ENCODE data around the gene BTNL9. TPM values are rescaled to one million over a fixed set of nuclear protein-coding genes. Genes with fewer than 3 reads are reported as not detected.

BTNL9 gene
- total RNA-seq, 1 experiment from 2014 or later = 0.96 TPM

DNA sequence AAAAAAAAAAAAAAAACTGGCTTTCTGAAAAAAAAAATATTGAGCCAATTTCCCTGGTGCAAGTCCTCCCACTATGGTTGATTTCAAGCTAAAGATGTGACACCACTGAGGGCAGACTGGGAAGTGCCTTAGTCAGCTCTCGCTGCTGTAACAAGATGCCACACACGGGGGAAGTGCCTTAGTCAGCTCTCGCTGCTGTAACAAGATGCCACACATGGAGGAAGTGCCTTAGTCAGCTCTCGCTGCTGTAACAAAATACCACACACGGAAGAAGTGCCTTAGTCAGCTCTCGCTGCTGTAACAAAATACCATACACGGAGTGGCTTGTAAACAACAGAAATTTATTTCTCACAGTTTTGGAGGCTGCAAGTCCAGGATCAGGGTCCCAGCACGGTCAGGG, 23.4 kb downstream of the BTNL9 start:
- H3T11ph ChIP-seq (ENCODE audit: low read length) = no peak overlapping the region
- no peak overlapping the region for H4K91ac ChIP-seq (ENCODE audit: insufficient read length, low read depth, low read length)
- no peak overlapping the region for H3K4me2 ChIP-seq (ENCODE audit: insufficient read depth, insufficient read length, low read length)
- H2BK5ac ChIP-seq (ENCODE audit: insufficient read length, low read length) = no peak overlapping the region
- no peak overlapping the region for H4K5ac ChIP-seq (ENCODE audit: insufficient read length, low read depth, low read length)
- peaks cover 9% of the 10 kb centered on the region for H3K23me2 ChIP-seq (ENCODE audit: insufficient read length, low read depth, low read length, poor library complexity, severe bottlenecking)
- no peak for DNase-seq
- Mint-ChIP-seq H3K36me3 (ENCODE audit: insufficient read depth in 1 of 3, low read depth in 3 of 3) (no peaks in the 10 kb centered on the region; a peak in 1 of 7 replicates), H3K4me1 (peaks cover 8 to 10% of the 10 kb centered on the region in 2 experiments), H3K4me3 (no peak overlapping the region), H3K27me3 (ENCODE audit: low read depth) (peaks cover 93% of the 10 kb centered on the region), H3K9me3 (peaks cover 2 to 24% of the 10 kb centered on the region in 2 experiments; a peak in 3 of 5 replicates), H3K27ac (no peak overlapping the region; a peak in 1 of 7 replicates)
- no peak overlapping the region for H3K18ac ChIP-seq (ENCODE audit: insufficient read length, low read depth, low read length)
- no peaks in the 10 kb centered on the region for H3K79me1 ChIP-seq (ENCODE audit: insufficient read depth, low read depth, low read length, poor library complexity, severe bottlenecking)
- no peak overlapping the region for H2BK12ac ChIP-seq (ENCODE audit: insufficient read length, low read depth, low read length)
- 0 out of 2 replicates have a peak, but pooled peaks cover 2% of the 10 kb centered on the region for H3K4me1 ChIP-seq (ENCODE audit: insufficient read depth, low read length)
- no peak overlapping the region for H2BK15ac ChIP-seq (ENCODE audit: low read depth, low read length)
- no peak overlapping the region for H3K4ac ChIP-seq (ENCODE audit: low read depth, low read length)
- H4K8ac ChIP-seq (replicated peaks; ENCODE audit: insufficient read length, low read depth, low read length) = no peak overlapping the region
- no peak for TF ChIP-seq CTCF (conservative IDR thresholded peaks at IDR 0.05)
- no peak overlapping the region for H3K23ac ChIP-seq (ENCODE audit: insufficient read length, low read depth, low read length)
- no peak overlapping the region for H2AFZ ChIP-seq (ENCODE audit: low read length)
- no peak overlapping the region for H3K27ac ChIP-seq (ENCODE audit: insufficient read length, low read depth, low read length)
- H3K79me2 ChIP-seq (ENCODE audit: insufficient read depth, low read length) = no peaks in the 10 kb centered on the region
- no peak overlapping the region for H2BK120ac ChIP-seq (ENCODE audit: low read depth, low read length, poor library complexity, severe bottlenecking)
- no peak overlapping the region for H3K9ac ChIP-seq (ENCODE audit: extremely low read depth, insufficient read length, low read length)
- no CpG with 5 or more reads among the region's 8 CpGs for WGBS (ENCODE audit: extremely low coverage, insufficient read length, low lambda C conversion rate)
- no peak overlapping the region for H2BK20ac ChIP-seq (ENCODE audit: low read depth, low read length, poor library complexity, severe bottlenecking)
- H4K20me1 ChIP-seq (ENCODE audit: control insufficient read depth, insufficient read depth, insufficient read length) = no peaks in the 10 kb centered on the region
- no peak overlapping the region for H3K14ac ChIP-seq (ENCODE audit: insufficient read depth, low read length)
- no peaks in the 10 kb centered on the region for H3K9me3 ChIP-seq (ENCODE audit: control insufficient read depth, low read depth, low read length)
- no peak overlapping the region for H2AK5ac ChIP-seq (ENCODE audit: insufficient read length, low read length)
- H3K56ac ChIP-seq (ENCODE audit: insufficient read length, low read depth, low read length) = no peak overlapping the region
- peaks cover 26% of the 10 kb centered on the region for H3K27me3 ChIP-seq (ENCODE audit: insufficient read depth, low read length)
